Ammon's horn (tissue), 1 donor: ENCODE data around the gene FOXD2.

Experiments used
- DNase-seq: peaks from one replicate; pipeline ENCODE4 v3.0.0-alpha.2; 2016; ENCODE audit warnings: low spot score

The FOXD2 gene

GRCh38 chr1:47417170-47418044 is 20.4 kb upstream of the FOXD2 start:
- DNase-seq = no peak

GRCh38 chr1:47418122-47418521 is 19.7 kb upstream of the FOXD2 start:
- no peak for DNase-seq

- DNase-seq = no peak
Measured at GRCh38 chr1:47418681-47419325, 19.0 kb upstream of the FOXD2 start.

- no peak for DNase-seq
Measured at GRCh38 chr1:47420547-47420946, 17.3 kb upstream of the FOXD2 start.

GRCh38 chr1:47423872-47424271 is 14.0 kb upstream of the FOXD2 start:
- no peak for DNase-seq

- DNase-seq = peak; percentile 22
Measured at GRCh38 chr1:47424336-47424982, 13.4 kb upstream of the FOXD2 start.

GRCh38 chr1:47431534-47431933 is 6.3 kb upstream of the FOXD2 start:
- no peak for DNase-seq

- peak; percentile 83 for DNase-seq
Measured at GRCh38 chr1:47432071-47433036, 5.5 kb upstream of the FOXD2 start.

- DNase-seq = no peak
Measured at GRCh38 chr1:47433037-47433421, 4.8 kb upstream of the FOXD2 start.

- no peak for DNase-seq
Measured at GRCh38 chr1:47433477-47434050, 4.3 kb upstream of the FOXD2 start.

GRCh38 chr1:47434051-47434842 is 3.6 kb upstream of the FOXD2 start:
- peak; percentile 70 for DNase-seq

GRCh38 chr1:47435506-47436303 is 2.1 kb upstream of the FOXD2 start:
- no peak for DNase-seq

GRCh38 chr1:47436304-47436978 is 1.4 kb upstream of the FOXD2 start:
- DNase-seq = peak; percentile 53

GRCh38 chr1:47436979-47437446 is 831 bp upstream of the FOXD2 start:
- DNase-seq = no peak

- no peak for DNase-seq
Measured at GRCh38 chr1:47438165-47439016, 547 bp downstream of the FOXD2 start.

GRCh38 chr1:47439017-47439818 is 1.4 kb downstream of the FOXD2 start:
- no peak for DNase-seq
